Lung (tissue), 12 donors: ENCODE results near the gene LAPTM4A. TPM values are rescaled to one million over a fixed set of nuclear protein-coding genes. Genes with fewer than 3 reads are reported as not detected.
"Not testable (repeated sequence)": the region's sequence is repeated elsewhere in the genome, so short reads cannot be mapped to it uniquely, and the experiment has no call there.

Experiments used
- ATAC-seq: fragments of 200-7000 bp; cut with Tn5 transposase; one replicate; pipeline ENCODE4 v1.9.1; 2020; ENCODE audit warnings: moderate number of reproducible peaks; ENCODE audit not compliant: insufficient read depth, low FRiP score
- DNase-seq, 3 donors: peaks; one replicate each; pipeline ENCODE4 v3.0.0-alpha.2; 2013 to 2017
- H3K27ac ChIP-seq, 2 donors: one replicate each; pipeline ENCODE4 v1.5.1; 2013; ENCODE audit warnings: mild to moderate bottlenecking in 2 of 2, moderate library complexity in 2 of 2, control low read depth in 1 of 2, inconsistent platforms in 1 of 2, low read depth in 1 of 2, low read length in 1 of 2
- H3K27me3 ChIP-seq, 3 donors: one replicate each; pipeline ENCODE4 v1.5.1; 2013; ENCODE audit warnings: low read length in 2 of 3; ENCODE audit not compliant: control insufficient read depth in 3 of 3, insufficient read depth in 3 of 3
- H3K36me3 ChIP-seq, 4 donors: one replicate each; pipeline ENCODE4 v1.5.1; 2013; ENCODE audit warnings: low read length in 4 of 4, mild to moderate bottlenecking in 1 of 4, moderate library complexity in 1 of 4; ENCODE audit not compliant: control insufficient read depth in 4 of 4, insufficient read depth in 4 of 4
- H3K4me1 ChIP-seq, 5 donors: one replicate each; pipeline ENCODE4 v1.5.1; 2013; ENCODE audit warnings: low read length in 5 of 5, mild to moderate bottlenecking in 2 of 5, moderate library complexity in 1 of 5; ENCODE audit not compliant: control insufficient read depth in 5 of 5, insufficient read depth in 5 of 5
- H3K4me3 ChIP-seq: one replicate; pipeline ENCODE4 v1.5.1; 2013; ENCODE audit warnings: mild to moderate bottlenecking, control low read depth, moderate library complexity
- H3K9ac ChIP-seq, 2 donors: one replicate each; pipeline ENCODE4 v1.5.1; 2013; ENCODE audit warnings: low read length in 2 of 2, control low read depth in 1 of 2; ENCODE audit not compliant: insufficient read depth in 1 of 2
- H3K9me3 ChIP-seq, 4 donors: one replicate each; pipeline ENCODE4 v1.5.1; 2013; ENCODE audit warnings: low read length in 3 of 4, mild to moderate bottlenecking in 1 of 4, moderate library complexity in 1 of 4; ENCODE audit not compliant: control insufficient read depth in 4 of 4, insufficient read depth in 3 of 4
- CTCF ChIP-seq: IDR thresholded peaks from 2 replicates; pipeline ENCODE4 v1.5.1; 2012; ENCODE audit warnings: mild to moderate bottlenecking; ENCODE audit errors: control extremely low read depth, extremely low read depth
- WGBS, 2 donors: extraction: QIAGEN DNeasy Blood & Tissue Kit; methylation state at CpG; one replicate each; pipeline ENCODE4 v1.1.7; 2013; 5-methylcytosine and 5-hydroxymethylcytosine counted together
- polyA plus RNA-seq, 2 donors: library from polyadenylated mRNA; stranded (reverse); fragments of 200-250 nt; gene quantifications; one replicate each; pipeline ENCODE4 v1.2.1, GENCODE V29; 2013
- total RNA-seq, 2 donors: library from RNA; depleted of rRNA in 1 of 2; stranded (reverse); fragments of >200 nt in 1 of 2; gene quantifications; one replicate each; pipeline ENCODE4 v1.2.1, GENCODE V29; 2014 to 2021
- donor health status: control.
- donor health status: control.
- donor health status: Bipolar disorder and iron deficiency.
- donor health status: healthy.
- donor health status: DM: yes; HTN: yes; CAD: no.

Gene LAPTM4A
- total and polyA plus RNA-seq, 4 donors = 155 to 236 (median 204) TPM

- Histone ChIP-seq H3K4me3 (no peak overlapping the region), H3K9ac (peak overlapping the region; percentile 97 to 100), H3K9me3 (no peaks in the 10 kb centered on the region), H3K27ac (peak overlapping the region in 1 of 2 donors; percentile 24), H3K27me3 (no peaks in the 10 kb centered on the region), H3K36me3 (peaks cover 0 to 11% (median 3%) of the 10 kb centered on the region in 4 donors), H3K4me1 (peaks cover 3 to 37% (median 10%) of the 10 kb centered on the region in 5 donors)
- ATAC-seq (no peak), DNase-seq (peak in 2 of 3 donors; percentile 52 to 55)
- WGBS, 2 donors = 41 to 47% methylated on average over 6 of the region's 6 CpGs
- no peak for TF ChIP-seq CTCF
Observed at GRCh38 chr2:20048488-20049448, 2.7 kb downstream of the LAPTM4A start.

- peaks cover 4 to 40% (median 9%) of the 10 kb centered on the region in 5 donors for H3K4me1 ChIP-seq
- H3K36me3 ChIP-seq, H3K9me3 ChIP-seq, H3K27ac ChIP-seq, H3K27me3 ChIP-seq, DNase-seq, H3K4me3 ChIP-seq, H3K9ac ChIP-seq, ATAC-seq: not testable (repeated sequence)
- whole genome bisulfite sequencing, 2 donors = 75 to 77% methylated on average over 4 of the region's 4 CpGs
Observed at GRCh38 chr2:20045712-20046292, 5.6 kb downstream of the LAPTM4A start.

GRCh38 chr2:20044778-20045177 lies 6.7 kb downstream of the LAPTM4A start:
- Histone ChIP-seq H3K9me3 (no peaks in the 10 kb centered on the region), H3K4me3 (no peak overlapping the region), H3K27ac (no peak overlapping the region), H3K27me3 (no peaks in the 10 kb centered on the region), H3K36me3 (peaks cover 3 to 18% (median 6%) of the 10 kb centered on the region in 4 donors), H3K4me1 (peaks cover 4 to 46% (median 9%) of the 10 kb centered on the region in 5 donors), H3K9ac (no peak overlapping the region)
- TF ChIP-seq CTCF = no peak
- WGBS, 2 donors = 89 to 95% methylated on average over 4 of the region's 4 CpGs
- no peak for ATAC-seq
- no peak for DNase-seq

GRCh38 chr2:20042531-20042930 lies 8.9 kb downstream of the LAPTM4A start:
- no peak for TF ChIP-seq CTCF
- DNase-seq (peak in 1 of 3 donors; percentile 12), ATAC-seq (no peak)
- H3K4me3 ChIP-seq = no peak overlapping the region
- H3K27me3 ChIP-seq = no peaks in the 10 kb centered on the region
- peak overlapping the region in 1 of 2 donors; percentile 21 for H3K27ac ChIP-seq
- H3K36me3 ChIP-seq = peaks cover 5 to 28% (median 16%) of the 10 kb centered on the region in 4 donors
- peaks cover 0 to 33% (median 9%) of the 10 kb centered on the region in 5 donors for H3K4me1 ChIP-seq
- no peaks in the 10 kb centered on the region for H3K9me3 ChIP-seq
- no peak overlapping the region for H3K9ac ChIP-seq
- 38 to 47% methylated on average over 2 of the region's 2 CpGs for WGBS, 2 donors
